Lower leg skin (tissue), 3 donors: ENCODE results near the gene GH1.

ENCODE experiments used
- CTCF ChIP-seq, 3 donors: fragments of 450-650 bp; IDR thresholded peaks; one replicate each; pipeline ENCODE4 v1.5.1; 2016; ENCODE audit warnings: antibody characterized with exemption in 3 of 3, mild to moderate bottlenecking in 3 of 3, moderate library complexity in 2 of 3
- POLR2A ChIP-seq, 2 donors: fragments of 450-650 bp; IDR thresholded peaks; one replicate each; pipeline ENCODE4 v1.6.1; 2016 to 2017; ENCODE audit warnings: antibody characterized with exemption in 2 of 2, mild to moderate bottlenecking in 1 of 2, moderate library complexity in 1 of 2

GRCh38 chr17:63949576-63950250 lies 31.1 kb upstream of the GH1 start:
- TF ChIP-seq CTCF (IDR thresholded peaks at IDR 0.05) (no peak), POLR2A (IDR thresholded peaks at IDR 0.05) (no peak)
